ENCODE data around the gene EIF4EBP2. TPM values are rescaled to one million over a fixed set of nuclear protein-coding genes. Genes with fewer than 3 reads are reported as not detected.

Gene EIF4EBP2, protein sequence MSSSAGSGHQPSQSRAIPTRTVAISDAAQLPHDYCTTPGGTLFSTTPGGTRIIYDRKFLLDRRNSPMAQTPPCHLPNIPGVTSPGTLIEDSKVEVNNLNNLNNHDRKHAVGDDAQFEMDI
- 62.5 TPM for total RNA-seq

GRCh38 chr10:70404036-70404786, at the start of gene EIF4EBP2:
TSS of gene EIF4EBP2 (plus strand) at chr10:70404145. CDS start at chr10:70404402, 257 bp downstream.
- DNase-seq, result peak; percentile 97

- DNase-seq, result no peak
These were observed 49.4 kb upstream of the EIF4EBP2 start for GRCh38 chr10:70354556-70354955.

- no peak for DNase-seq
These were observed 48.6 kb upstream of the EIF4EBP2 start for GRCh38 chr10:70355051-70356021.

DNA sequence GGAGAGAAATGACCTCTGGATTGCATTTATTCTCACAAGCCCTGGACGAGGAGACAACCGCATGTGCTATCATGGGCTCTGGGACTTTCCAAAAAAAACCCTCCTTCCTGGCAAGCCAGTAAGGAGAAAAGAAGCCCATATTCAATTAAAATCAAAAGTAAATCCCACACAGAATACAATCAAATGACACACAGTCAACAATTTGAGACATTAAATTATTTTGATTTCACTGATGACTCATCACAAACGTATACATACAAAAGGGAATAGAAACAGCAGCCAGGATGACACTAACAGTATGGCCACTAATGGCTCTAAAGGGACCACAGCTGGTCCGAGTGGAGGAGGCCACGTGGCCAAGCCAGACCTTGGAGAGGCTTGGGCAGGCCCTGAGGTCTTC, 46.4 kb upstream of the EIF4EBP2 start:
- no peak for DNase-seq

GRCh38 chr10:70358446-70358845, 45.5 kb upstream of the EIF4EBP2 start:
- DNase-seq, result no peak

- no peak for DNase-seq
These were observed 44.9 kb upstream of the EIF4EBP2 start for GRCh38 chr10:70359017-70359550.

DNA sequence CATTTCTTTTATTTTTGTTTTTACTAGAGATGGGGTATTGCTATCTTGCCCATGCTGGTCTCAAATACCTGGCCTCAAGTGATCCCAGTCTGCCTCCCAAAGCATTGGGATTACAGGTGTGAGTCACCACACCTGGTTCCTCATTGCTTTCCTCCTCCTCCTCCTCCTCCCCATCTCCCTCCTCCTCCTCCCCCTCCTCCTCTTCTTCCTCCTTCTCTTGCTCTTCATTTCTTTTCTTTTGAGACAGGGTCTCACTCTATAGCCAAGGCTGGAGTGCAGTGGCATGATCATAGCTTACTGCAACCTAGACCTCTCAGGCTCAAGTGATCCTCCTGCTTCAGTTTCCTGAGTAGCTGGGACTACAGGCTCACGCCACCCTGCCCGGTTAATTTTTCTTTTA, 43.7 kb upstream of the EIF4EBP2 start:
- DNase-seq, result no peak

- DNase-seq, result no peak
These were observed 41.6 kb upstream of the EIF4EBP2 start for GRCh38 chr10:70362328-70362727.

DNA sequence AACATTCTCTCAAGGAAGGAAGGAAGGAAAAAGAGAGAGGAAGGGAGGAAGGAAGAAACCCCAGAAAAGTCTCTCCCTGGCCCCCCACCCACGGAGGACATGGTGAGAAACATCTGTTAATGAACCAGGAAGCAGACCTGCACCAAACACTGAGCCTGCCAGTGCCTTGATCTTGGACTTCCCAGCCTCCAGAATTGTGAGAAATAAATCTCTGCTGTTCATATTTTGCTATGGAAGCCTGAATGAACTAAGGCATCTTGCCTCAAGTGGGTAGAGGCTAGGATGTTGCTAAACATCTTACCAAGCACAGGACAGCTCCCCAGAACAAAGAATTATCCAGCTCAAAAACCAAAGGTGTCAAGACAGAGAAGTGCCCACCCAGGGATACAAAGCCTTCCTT, 40.7 kb upstream of the EIF4EBP2 start:
- DNase-seq, result no peak

DNA sequence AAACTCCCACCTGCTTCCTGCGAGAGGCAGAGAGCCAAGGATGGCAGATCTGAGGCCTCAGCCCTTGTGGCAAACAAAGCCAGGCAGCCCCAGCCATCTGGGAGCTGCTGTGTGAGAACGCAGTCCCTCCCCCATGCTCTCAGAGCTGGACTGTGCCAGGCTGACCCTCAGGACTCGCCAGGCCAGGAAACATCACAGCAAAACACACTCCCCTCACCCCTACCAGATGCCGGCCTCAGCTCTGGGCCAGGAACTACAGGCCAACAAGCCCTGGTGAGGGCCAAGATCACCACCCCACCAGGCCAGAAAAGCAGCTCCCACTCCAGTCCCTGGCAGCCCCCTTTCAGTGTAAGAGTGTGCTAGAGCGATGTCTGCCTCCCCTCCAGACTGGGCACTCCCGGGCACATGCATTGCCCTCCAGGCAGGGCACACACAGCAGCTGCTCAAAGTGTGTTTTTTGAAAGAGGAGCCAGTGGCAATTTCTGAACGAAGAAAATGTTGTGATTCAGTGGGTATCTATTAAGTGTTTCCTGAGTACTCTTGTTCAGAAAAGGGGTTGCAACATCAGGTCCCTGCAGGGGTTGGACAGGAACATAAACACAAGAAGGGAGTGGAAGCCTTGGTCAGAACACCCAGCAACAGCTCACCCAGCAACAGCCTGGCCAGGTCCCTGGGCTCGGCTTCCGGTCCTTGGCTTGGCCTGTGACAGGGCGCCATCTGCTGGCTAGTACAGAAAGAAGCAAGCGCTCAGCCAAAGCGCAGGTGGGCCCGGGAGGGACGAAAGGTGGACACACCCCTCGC, 39.8 kb upstream of the EIF4EBP2 start:
- DNase-seq, result peak; percentile 81

DNA sequence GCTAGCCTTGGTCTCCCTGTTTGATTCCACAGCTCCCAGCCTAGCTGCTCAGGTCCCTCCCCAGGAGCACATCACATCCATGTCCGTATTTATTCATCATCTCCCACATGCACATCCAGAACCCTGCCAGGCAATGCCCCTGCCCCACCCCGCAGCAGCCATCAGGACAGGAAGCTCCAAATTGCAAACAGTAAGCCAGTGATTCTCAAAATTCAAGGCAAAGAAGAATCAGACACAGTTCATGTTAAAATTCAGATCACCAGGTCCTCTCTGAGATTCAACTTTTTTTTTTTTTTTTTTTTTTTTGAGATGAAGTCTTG, 39.2 kb upstream of the EIF4EBP2 start:
- DNase-seq, result no peak

- DNase-seq, result no peak
These were observed 36.6 kb upstream of the EIF4EBP2 start for GRCh38 chr10:70367195-70367796.

DNA sequence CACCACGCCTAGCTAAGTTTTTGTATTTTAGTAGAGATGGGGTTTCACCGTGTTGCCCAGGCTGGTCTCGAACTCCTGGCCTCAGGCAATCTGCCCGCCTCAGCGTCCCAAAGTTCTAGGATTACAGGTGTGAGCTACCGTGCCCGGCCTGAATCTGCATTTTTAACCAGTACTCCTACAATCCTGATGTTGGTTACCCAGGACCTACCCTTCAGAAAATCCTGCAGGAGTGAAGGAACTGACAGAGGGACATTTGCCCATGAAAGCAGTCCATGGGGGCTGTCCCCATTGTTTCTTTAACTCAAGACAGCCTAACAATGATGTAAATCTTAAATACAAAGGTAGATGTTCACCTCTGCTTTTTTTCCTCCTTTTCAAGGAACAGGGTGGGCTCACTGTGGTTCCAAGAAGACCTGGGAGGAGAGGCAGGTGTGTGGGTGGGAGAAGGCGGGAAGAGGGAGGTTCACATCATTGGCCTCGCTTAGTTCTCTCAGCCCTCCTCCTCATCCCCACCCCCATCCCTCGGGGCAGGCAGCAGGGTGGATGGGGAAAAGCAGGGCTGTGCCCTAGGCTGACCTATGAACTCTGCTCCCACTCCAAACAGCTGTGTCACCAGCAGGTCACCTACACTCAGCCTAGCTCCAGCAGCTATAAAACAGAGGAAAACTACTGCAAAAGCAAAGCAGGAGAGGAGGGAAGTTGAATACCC, 35.0 kb upstream of the EIF4EBP2 start:
- DNase-seq, result no peak

- no peak for DNase-seq
These were observed 34.4 kb upstream of the EIF4EBP2 start for GRCh38 chr10:70369498-70370018.

DNA sequence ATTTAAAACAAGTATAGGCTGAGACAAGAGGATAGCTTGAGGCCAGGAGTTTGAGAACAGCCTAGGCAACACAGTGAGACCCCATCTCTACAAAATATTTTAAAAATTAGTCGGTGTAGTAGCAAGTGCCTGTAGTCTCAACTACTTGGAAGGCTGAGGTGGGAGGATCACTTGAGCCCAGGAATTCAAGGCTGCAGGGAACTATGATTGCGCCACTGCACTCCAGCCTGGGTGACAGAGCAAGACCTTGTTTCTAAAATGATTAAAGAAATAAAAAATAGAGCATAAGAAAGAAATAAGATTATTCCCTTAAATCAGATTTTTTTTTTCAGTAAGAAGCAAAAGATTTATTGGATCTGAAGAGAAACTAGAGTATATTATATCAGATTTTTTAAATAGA, 33.2 kb upstream of the EIF4EBP2 start:
- DNase-seq, result no peak

DNA sequence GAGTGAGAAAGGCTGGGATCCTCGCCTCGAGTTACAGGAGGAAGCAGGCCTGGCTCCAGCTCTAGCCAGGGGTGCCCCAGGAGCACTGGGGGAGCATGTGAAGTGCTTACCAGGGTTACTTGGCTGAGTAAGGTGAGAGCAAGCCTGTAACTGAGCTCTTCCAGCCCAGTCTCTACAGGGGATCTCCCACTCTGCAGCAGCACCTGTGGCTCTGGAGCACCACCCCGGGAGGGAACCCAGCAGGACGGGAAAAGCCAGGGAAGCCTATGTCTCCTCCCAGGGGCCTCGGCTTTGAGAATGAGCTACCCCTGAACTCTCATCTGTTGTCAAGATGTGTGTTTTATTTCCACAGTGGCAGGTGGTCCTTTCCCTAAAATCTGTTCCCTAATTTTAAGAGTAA, 32.1 kb upstream of the EIF4EBP2 start:
- no peak for DNase-seq

- no peak for DNase-seq
These were observed 28.9 kb upstream of the EIF4EBP2 start for GRCh38 chr10:70374775-70375614.

DNA sequence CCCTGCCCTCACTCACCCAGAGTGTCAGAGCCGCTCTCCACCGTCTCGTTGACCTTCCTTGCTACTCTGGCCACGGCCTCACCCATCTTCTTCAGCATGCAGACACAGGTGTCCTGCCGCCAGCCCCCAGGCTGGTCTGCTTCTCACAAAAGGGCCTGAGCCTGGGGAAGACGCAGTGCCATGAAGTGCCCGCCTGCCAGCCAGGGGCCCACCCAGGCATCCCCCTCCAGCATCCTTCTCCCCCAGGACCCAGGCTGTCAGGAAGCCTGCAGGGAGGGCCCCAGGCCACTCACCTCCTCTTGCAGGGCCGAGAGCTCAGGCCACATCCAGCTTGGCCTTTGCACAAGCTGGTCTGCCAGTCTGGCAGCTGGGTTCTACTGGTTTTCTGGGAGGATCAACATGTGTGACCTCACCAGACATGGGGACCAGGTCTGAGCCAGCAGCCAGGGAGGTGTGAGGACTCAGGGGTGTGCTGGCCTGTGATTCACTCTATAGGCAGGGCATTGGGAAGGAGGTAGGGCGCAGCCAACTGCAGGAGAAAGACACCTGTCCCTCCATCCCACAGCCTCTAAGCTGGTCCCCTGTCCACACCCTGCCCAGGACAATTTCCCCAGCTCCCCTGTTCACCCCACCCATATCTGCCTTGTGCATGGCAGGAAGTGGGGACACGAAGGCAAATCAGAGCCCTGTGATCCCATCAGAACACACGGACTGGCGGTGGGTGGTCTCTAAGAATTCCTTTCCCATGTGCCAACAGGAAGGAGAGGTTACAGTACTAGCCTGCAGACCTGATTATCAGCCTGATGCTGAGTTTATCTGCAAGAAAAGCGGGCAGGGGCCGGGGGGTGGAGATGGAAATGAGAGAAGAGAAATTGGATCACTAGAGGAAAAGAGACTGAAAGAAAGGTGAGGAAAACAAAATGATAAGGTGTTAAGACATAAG, 27.2 kb upstream of the EIF4EBP2 start:
- no peak for DNase-seq

DNA sequence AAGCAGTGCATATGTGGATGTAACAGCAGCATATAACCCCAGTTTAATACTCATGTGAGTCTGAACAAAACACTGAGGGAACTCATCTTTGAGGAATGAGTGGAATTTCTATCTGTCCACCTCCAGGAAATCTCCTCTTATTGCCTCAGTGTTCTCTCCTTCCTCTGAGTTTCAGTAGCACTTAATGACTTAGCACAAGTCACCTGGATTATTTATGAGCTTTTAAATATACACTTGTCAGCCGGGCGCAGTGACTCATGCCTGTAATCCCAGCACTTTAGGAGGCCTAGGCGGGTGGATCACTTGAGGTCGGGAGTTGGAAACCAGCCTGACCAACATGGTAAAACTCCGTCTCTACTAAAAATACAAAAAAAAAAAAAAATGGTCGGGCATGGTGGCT, 25.8 kb upstream of the EIF4EBP2 start:
- DNase-seq, result no peak
